Uterus (tissue), 2 donors: Measurements from ENCODE around the gene KIF5B.
"Not testable (repeated sequence)": the region's sequence is repeated elsewhere in the genome, so short reads cannot be mapped to it uniquely, and the experiment has no call there.

Source experiments
- POLR2A ChIP-seq, 2 donors: fragments of 450-650 bp; IDR thresholded peaks; one replicate each; pipeline ENCODE4 v1.6.1; 2016; ENCODE audit warnings: antibody characterized with exemption in 2 of 2, mild to moderate bottlenecking in 1 of 2, moderate library complexity in 1 of 2
- TF ChIP-seq, protein P1 (sequence below), 4 experiments: fragments of 200-600 bp in 2 of 4; fragments of 450-650 bp in 2 of 4; sonication (generic) in 2 of 4; IDR thresholded peaks; one replicate each; pipeline ENCODE4 v1.5.1; 2016 to 2019; ENCODE audit warnings: antibody characterized with exemption in 4 of 4, mild to moderate bottlenecking in 2 of 4, moderate library complexity in 1 of 4

DNA sequence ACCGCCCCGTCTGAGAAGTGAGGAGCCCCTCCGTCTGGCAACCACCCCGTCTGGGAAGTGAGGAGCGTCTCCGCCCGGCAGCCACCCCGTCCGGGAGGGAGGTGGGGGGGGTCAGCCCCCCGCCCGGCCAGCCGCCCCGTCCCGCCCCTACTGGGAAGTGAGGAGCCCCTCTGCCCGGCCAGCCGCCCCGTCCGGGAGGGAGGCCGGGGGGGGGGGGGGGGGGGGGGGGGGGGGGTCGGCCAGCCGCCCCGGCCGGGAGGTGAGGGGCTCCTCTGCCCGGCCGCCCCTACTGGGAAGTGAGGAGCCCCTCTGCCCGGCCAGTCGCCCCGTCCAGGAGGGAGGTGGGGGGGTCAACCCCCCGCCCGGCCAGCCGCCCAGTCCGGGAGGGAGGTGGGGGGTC, 86.4 kb downstream of the KIF5B start:
- TF ChIP-seq, protein P1, sequence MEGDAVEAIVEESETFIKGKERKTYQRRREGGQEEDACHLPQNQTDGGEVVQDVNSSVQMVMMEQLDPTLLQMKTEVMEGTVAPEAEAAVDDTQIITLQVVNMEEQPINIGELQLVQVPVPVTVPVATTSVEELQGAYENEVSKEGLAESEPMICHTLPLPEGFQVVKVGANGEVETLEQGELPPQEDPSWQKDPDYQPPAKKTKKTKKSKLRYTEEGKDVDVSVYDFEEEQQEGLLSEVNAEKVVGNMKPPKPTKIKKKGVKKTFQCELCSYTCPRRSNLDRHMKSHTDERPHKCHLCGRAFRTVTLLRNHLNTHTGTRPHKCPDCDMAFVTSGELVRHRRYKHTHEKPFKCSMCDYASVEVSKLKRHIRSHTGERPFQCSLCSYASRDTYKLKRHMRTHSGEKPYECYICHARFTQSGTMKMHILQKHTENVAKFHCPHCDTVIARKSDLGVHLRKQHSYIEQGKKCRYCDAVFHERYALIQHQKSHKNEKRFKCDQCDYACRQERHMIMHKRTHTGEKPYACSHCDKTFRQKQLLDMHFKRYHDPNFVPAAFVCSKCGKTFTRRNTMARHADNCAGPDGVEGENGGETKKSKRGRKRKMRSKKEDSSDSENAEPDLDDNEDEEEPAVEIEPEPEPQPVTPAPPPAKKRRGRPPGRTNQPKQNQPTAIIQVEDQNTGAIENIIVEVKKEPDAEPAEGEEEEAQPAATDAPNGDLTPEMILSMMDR (IDR thresholded peaks at IDR 0.05) = not testable (repeated sequence)
- not testable (repeated sequence) for TF ChIP-seq POLR2A (IDR thresholded peaks at IDR 0.05)
